Vagina (tissue), 2 donors: ENCODE data around the gene IKZF3.

Source experiments
- POLR2A ChIP-seq, 2 donors: fragments of 450-650 bp; IDR thresholded peaks; one replicate each; pipeline ENCODE4 v1.6.1; 2017; ENCODE audit warnings: antibody characterized with exemption in 2 of 2, mild to moderate bottlenecking in 2 of 2, moderate library complexity in 2 of 2
- POLR2AphosphoS5 ChIP-seq, 2 donors: sonication (generic); formaldehyde crosslinking; IDR thresholded peaks; one replicate each; pipeline ENCODE4 v1.9.0; 2017; ENCODE audit warnings: antibody characterized with exemption in 2 of 2, mild to moderate bottlenecking in 2 of 2, low read depth in 1 of 2; ENCODE audit not compliant: insufficient read depth in 1 of 2
- TF ChIP-seq, protein P1 (sequence below), 3 experiments: fragments of 450-650 bp in 2 of 3; fragments of 200-600 bp in 1 of 3; sonication (generic) in 1 of 3; IDR thresholded peaks; one replicate each; pipeline ENCODE4 v1.5.1; 2017 to 2019; ENCODE audit warnings: antibody characterized with exemption in 3 of 3, mild to moderate bottlenecking in 2 of 3, moderate library complexity in 2 of 3

DNA sequence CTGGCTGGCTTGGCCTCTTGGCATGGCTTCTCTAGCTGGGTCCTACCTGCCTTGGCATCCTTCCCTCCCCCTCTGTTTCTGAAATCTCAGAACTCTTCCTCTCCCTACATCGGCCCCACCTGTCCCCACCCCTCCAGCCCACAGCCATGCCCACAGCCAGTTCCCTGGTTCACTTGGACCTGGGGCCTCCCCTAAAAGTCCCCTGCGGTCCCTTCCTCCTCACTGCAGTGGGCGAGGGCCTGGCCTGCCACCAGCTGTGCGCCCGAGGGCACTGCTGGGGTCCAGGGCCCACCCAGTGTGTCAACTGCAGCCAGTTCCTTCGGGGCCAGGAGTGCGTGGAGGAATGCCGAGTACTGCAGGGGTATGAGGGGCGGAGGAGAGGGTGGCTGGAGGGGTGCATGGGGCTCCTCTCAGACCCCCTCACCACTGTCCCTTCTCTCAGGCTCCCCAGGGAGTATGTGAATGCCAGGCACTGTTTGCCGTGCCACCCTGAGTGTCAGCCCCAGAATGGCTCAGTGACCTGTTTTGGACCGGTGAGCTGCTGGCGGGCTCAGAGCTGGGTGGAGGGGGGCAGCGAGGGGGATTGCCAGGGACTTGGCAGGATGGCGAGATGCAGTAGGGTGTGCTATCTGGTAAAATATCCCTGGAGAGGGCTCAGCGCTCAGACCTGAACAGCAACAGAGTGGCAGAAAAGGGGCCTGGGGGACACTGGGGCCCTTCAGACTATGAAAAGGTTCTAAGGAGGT lies 147.9 kb downstream of the IKZF3 start:
- TF ChIP-seq, protein P1, sequence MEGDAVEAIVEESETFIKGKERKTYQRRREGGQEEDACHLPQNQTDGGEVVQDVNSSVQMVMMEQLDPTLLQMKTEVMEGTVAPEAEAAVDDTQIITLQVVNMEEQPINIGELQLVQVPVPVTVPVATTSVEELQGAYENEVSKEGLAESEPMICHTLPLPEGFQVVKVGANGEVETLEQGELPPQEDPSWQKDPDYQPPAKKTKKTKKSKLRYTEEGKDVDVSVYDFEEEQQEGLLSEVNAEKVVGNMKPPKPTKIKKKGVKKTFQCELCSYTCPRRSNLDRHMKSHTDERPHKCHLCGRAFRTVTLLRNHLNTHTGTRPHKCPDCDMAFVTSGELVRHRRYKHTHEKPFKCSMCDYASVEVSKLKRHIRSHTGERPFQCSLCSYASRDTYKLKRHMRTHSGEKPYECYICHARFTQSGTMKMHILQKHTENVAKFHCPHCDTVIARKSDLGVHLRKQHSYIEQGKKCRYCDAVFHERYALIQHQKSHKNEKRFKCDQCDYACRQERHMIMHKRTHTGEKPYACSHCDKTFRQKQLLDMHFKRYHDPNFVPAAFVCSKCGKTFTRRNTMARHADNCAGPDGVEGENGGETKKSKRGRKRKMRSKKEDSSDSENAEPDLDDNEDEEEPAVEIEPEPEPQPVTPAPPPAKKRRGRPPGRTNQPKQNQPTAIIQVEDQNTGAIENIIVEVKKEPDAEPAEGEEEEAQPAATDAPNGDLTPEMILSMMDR (IDR thresholded peaks at IDR 0.05), result no peak
- TF ChIP-seq POLR2AphosphoS5 (IDR thresholded peaks at IDR 0.05; ENCODE audit: insufficient read depth in 1 of 2, low read depth in 1 of 2) (no peak), POLR2A (IDR thresholded peaks at IDR 0.05) (no peak)
